ENCODE data around the gene SERPINA5. TPM values are rescaled to one million over a fixed set of nuclear protein-coding genes. Genes with fewer than 3 reads are reported as not detected.

The SERPINA5 gene
- polyA plus RNA-seq, 1 experiment: not detected

DNA sequence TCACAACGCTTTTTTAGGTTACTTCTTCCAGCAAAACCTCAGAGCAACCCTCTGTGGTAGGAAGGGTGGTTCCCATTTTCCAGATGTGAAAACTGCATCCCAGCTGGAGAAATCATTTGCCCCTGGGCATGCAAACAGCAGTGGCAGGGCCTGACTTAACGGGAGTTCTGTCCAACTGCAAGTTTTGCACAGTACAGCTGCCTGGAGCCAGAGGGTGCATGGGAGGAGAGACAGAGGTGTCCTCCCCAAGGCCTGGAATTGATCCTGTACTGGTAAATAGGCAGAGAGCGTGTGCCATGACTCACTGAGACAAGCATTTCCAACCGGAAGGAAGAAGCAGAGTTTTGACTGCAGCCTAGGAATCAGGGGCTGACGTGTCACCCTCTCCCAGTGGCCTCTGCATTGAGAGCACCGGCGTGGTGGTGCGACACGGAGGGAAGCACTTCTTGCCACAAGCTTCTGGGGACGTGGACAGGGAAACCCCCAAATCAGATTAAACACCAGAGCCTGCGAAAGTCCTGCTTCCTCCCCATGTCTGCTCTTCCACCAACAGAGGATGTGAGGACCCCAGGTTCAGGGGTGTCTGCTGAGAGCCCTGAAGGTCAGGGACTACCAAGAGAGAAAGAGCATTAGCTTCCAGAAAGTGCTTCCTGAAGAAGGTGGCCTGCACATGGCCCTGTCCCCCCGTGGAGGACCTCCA is 39.0 kb upstream of the SERPINA5 start:
- Histone ChIP-seq H3K4me3 (ENCODE audit: low read depth, low read length) (no peak overlapping the region), H3K27me3 (ENCODE audit: control insufficient read depth, insufficient read depth, low read length) (no peaks in the 10 kb centered on the region), H3K9me3 (ENCODE audit: control insufficient read depth, insufficient read depth, low read length) (no peaks in the 10 kb centered on the region), H3K27ac (ENCODE audit: low read depth, low read length) (no peak overlapping the region)
- ChIA-PET CTCF (no interaction called here), POLR2A (no interaction called here)
- no peak for DNase-seq (ENCODE audit: low read depth, low spot score)
- TF ChIP-seq CTCF (IDR thresholded peaks at IDR 0.05; ENCODE audit: low read depth, low read length): no peak

DNA sequence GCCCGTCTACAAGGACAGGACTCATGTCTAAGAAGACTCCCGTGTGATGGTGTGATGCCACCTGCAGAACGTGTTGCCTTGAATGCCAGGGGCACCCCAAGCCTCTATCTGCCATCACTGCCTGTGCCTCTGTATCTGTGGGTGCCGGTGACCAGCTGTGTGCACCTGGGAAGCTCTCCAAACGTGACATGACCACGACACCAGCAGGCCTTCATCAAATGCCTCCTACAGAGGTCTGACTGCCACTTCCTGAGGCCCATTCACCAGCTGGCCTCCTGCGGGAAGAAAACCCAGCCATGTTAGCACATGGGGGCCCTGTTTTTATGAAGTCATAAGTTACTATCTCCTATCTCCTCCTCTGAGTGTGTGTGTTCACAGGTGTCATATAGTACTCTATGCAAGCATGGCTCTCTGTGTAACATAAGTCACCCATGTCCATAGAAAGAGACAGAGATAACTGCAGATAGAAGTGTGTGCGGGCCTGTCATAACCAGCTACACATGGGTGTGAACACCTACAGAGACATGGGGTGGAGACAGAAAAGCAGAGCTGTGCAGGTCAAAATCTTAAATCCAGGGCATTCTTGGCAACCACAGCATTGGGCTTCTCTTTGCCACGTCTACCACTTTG is 38.3 kb upstream of the SERPINA5 start:
- no peaks in the 10 kb centered on the region for H3K9me3 ChIP-seq (ENCODE audit: control insufficient read depth, insufficient read depth, low read length)

DNA sequence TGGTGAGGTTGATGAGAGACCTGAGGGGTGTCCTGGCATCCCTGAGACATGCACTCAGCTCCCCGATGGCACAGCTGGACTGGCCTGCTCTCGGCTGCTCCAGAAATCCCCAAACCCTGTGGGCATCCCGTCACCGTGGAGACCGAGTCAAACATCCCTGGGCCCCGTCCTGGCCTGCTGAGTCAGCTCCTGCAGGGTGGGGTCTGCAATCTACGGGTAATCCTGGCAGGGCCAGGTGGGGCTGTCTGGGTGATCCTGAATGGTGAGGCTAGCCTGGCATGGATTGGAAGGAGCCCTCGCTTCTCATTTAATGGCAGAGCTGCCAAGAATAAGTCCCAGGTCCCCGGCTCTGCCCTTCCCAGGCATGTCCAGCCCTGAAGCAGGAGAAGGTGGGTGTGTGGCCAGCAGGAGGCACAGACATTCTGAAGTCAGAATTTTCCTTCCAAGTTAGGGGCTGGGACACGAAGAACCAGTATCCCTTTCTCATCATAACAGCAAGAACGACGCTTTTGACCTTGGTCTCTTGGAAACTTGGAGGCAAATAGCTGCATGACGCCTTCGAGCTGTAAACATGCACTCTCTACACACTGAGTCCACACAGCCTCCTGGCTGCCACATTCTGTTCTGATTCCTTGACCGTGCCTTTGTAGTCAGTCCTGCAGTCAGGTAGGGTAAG is 37.6 kb upstream of the SERPINA5 start:
- Histone ChIP-seq H3K27ac (ENCODE audit: low read depth, low read length) (no peak overlapping the region), H3K9me3 (ENCODE audit: control insufficient read depth, insufficient read depth, low read length) (no peaks in the 10 kb centered on the region), H3K4me3 (ENCODE audit: low read depth, low read length) (no peak overlapping the region), H3K27me3 (ENCODE audit: control insufficient read depth, insufficient read depth, low read length) (no peaks in the 10 kb centered on the region)
- no peak for TF ChIP-seq CTCF (IDR thresholded peaks at IDR 0.05; ENCODE audit: low read depth, low read length)
- POLR2A ChIA-PET: no interaction called here
- CTCF ChIA-PET: interaction anchor here (0.5 kb wide), 1 partner anchor 38 kb away, joined by 3 read pairs; the partner anchor contains the start of gene SERPINA5
- DNase-seq (ENCODE audit: low read depth, low spot score): no peak

More for the DNA sequence above, 38.3 kb upstream of the SERPINA5 start:
- POLR2A ChIA-PET: no interaction called here
- Histone ChIP-seq H3K27ac (ENCODE audit: low read depth, low read length) (no peak overlapping the region), H3K27me3 (ENCODE audit: control insufficient read depth, insufficient read depth, low read length) (no peaks in the 10 kb centered on the region), H3K4me3 (ENCODE audit: low read depth, low read length) (no peak overlapping the region)
- no peak for DNase-seq (ENCODE audit: low read depth, low spot score)
- no peak for TF ChIP-seq CTCF (IDR thresholded peaks at IDR 0.05; ENCODE audit: low read depth, low read length)
- CTCF ChIA-PET: interaction anchor here (0.5 kb wide), 1 partner anchor 38 kb away, joined by 3 read pairs; the partner anchor contains the start of gene SERPINA5

DNA sequence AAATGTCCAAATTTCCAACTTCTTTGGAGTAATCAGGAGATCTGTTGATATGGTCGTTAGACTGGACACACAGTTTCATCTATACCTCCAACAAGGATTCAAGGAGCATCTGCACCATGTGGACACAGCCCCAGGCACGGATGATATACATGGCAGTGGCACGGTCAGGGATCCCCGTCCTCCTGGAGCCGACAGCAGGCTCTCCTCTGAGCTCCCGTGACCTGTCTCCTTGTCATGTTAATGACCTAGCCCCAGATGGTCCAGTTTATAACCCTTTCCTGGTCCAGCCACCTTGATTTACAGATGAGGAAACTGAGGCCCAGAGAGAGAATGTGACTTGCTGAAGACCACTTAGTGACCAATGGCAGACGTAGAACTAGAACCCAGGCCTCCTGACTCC is 36.5 kb upstream of the SERPINA5 start:
- DNase-seq (ENCODE audit: low read depth, low spot score): no peak
- no peak overlapping the region for H3K27ac ChIP-seq (ENCODE audit: low read depth, low read length)
- H3K27me3 ChIP-seq (ENCODE audit: control insufficient read depth, insufficient read depth, low read length): no peaks in the 10 kb centered on the region
- POLR2A ChIA-PET: no interaction called here
- H3K9me3 ChIP-seq (ENCODE audit: control insufficient read depth, insufficient read depth, low read length): no peaks in the 10 kb centered on the region
- no peak for TF ChIP-seq CTCF (IDR thresholded peaks at IDR 0.05; ENCODE audit: low read depth, low read length)
- no peak overlapping the region for H3K4me3 ChIP-seq (ENCODE audit: low read depth, low read length)
- CTCF ChIA-PET: interaction anchor here (0.6 to 1.3 kb wide), 2 partner anchors 59 to 365 kb away, joined by 3 to 7 read pairs; no protein-coding TSS in a partner anchor

Data from AG04450 (cell line).